SK-N-SH (cell line): ENCODE measurements around the gene RAB3B. TPM values are rescaled to one million over a fixed set of nuclear protein-coding genes. Genes with fewer than 3 reads are reported as not detected.

Experiments used
- CTCF ChIA-PET: fragments of 300-600, 350-600 bp; formaldehyde crosslinking; extraction: SDS; loops from one replicate; lab custom pipeline; 2021; lab: Yijun Ruan, JAX
- POLR2A ChIA-PET: fragments of 350-600 bp; sonication (Branson Sonifier 250); formaldehyde crosslinking; extraction: SDS; loops from one replicate; lab custom pipeline; 2020; ENCODE audit warnings: antibody characterized with exemption, inconsistent platforms; lab: Yijun Ruan, JAX
- DNase-seq: peaks from one replicate; pipeline ENCODE4 v3.0.0; 2012
- H2AFZ ChIP-seq: fragments of 200-600 bp; sonication (generic); 2 replicates; pipeline ENCODE4 v1.8.1; 2016; ENCODE audit warnings: antibody characterized with exemption, mild to moderate bottlenecking, low read depth
- H3F3A ChIP-seq: fragments of 200-600 bp; sonication (generic); replicated peaks from 2 replicates; pipeline ENCODE3; 2016; ENCODE audit warnings: antibody characterized with exemption, mild to moderate bottlenecking; ENCODE audit not compliant: insufficient read depth
- H3K27ac ChIP-seq, 2 experiments: fragments of 200-500 bp in 1 of 2; fragments of 200-600 bp in 1 of 2; sonication (Bioruptor generic) in 1 of 2; sonication (generic), shearing (Covaris generic) in 1 of 2; 2 replicates each; pipeline versions ENCODE4 v1.5.1 to v1.6.1; 2014 to 2016; ENCODE audit warnings: low read depth in 2 of 2, inconsistent platforms in 1 of 2, low read length in 1 of 2, mild to moderate bottlenecking in 1 of 2, mixed read lengths in 1 of 2
- H3K27me3 ChIP-seq: fragments of 200-600 bp; sonication (generic), shearing (Covaris generic); 2 replicates; pipeline ENCODE4 v1.6.1; 2016; ENCODE audit warnings: mixed run types; ENCODE audit not compliant: insufficient read depth
- H3K36me3 ChIP-seq, 2 experiments: fragments of 200-500 bp in 1 of 2; fragments of 200-600 bp in 1 of 2; sonication (Bioruptor generic) in 1 of 2; sonication (generic) in 1 of 2; replicated peaks in 1 of 2; 2 replicates each; pipeline versions ENCODE3 to v1.5.1; 2014 to 2016; ENCODE audit warnings: low read length in 1 of 2, mild to moderate bottlenecking in 1 of 2; ENCODE audit not compliant: insufficient read depth in 2 of 2, control insufficient read depth in 1 of 2
- H3K4me1 ChIP-seq, 2 experiments: fragments of 200-500 bp in 1 of 2; fragments of 200-600 bp in 1 of 2; sonication (Bioruptor generic) in 1 of 2; sonication (generic), shearing (Covaris generic) in 1 of 2; 2 replicates each; pipeline versions ENCODE4 v1.5.1 to v1.6.1; 2014 to 2016; ENCODE audit warnings: low read depth in 1 of 2, low read length in 1 of 2, mixed run types in 1 of 2; ENCODE audit not compliant: insufficient read depth in 2 of 2, control insufficient read depth in 1 of 2
- H3K4me2 ChIP-seq: fragments of 200-600 bp; sonication (generic), shearing (Covaris generic); 2 replicates; pipeline ENCODE4 v1.6.1; 2017; ENCODE audit warnings: mixed run types
- H3K4me3 ChIP-seq, 2 experiments: fragments of 200-500 bp in 1 of 2; fragments of 200-600 bp in 1 of 2; sonication (Bioruptor generic) in 1 of 2; sonication (generic), shearing (Covaris generic) in 1 of 2; 2 replicates each; pipeline versions ENCODE4 v1.5.1 to v1.8.1; 2014 to 2016; ENCODE audit warnings: low read depth in 2 of 2, inconsistent platforms in 1 of 2, low read length in 1 of 2, mild to moderate bottlenecking in 1 of 2, mixed read lengths in 1 of 2, moderate library complexity in 1 of 2
- H3K79me2 ChIP-seq: fragments of 200-600 bp; sonication (generic); 2 replicates; pipeline ENCODE4 v1.8.1; 2017; ENCODE audit warnings: mild to moderate bottlenecking; ENCODE audit not compliant: insufficient read depth
- H3K9ac ChIP-seq: fragments of 200-600 bp; sonication (generic); 2 replicates; pipeline ENCODE4 v1.6.1; 2017; ENCODE audit warnings: mixed run types
- H3K9me2 ChIP-seq: fragments of 200-600 bp; sonication (generic); 2 replicates; pipeline ENCODE4 v1.6.1; 2017; ENCODE audit warnings: mixed run types
- H3K9me3 ChIP-seq: fragments of 200-600 bp; sonication (generic); 2 replicates; pipeline ENCODE4 v1.6.1; 2017; ENCODE audit warnings: mixed run types, mild to moderate bottlenecking, moderate library complexity
- H4K20me1 ChIP-seq: fragments of 200-600 bp; sonication (generic); 2 replicates; pipeline ENCODE4 v1.6.1; 2017; ENCODE audit warnings: mild to moderate bottlenecking, mixed run types; ENCODE audit not compliant: insufficient read depth
- ELF1 ChIP-seq: IDR thresholded peaks from 2 replicates; pipeline ENCODE4 v1.4.0; 2012
- EP300 ChIP-seq, 2 experiments: IDR thresholded peaks; 2 replicates each; pipeline versions ENCODE4 v1.4.0 to v1.6.1; 2012; ENCODE audit warnings: borderline replicate concordance in 1 of 2, low read depth in 1 of 2, low read length in 1 of 2
- EZH2phosphoT487 ChIP-seq: fragments of 200-600 bp; sonication (generic); IDR thresholded peaks from 2 replicates; pipeline ENCODE4 v1.6.1; 2017; ENCODE audit warnings: low read depth, mixed run types, mild to moderate bottlenecking, antibody characterized with exemption, moderate library complexity, borderline replicate concordance
- FOSL2 ChIP-seq: IDR thresholded peaks from 2 replicates; pipeline ENCODE4 v1.4.0; 2012; ENCODE audit warnings: low read depth, mild to moderate bottlenecking, moderate library complexity, borderline replicate concordance
- FOXJ3 ChIP-seq: sonication (generic); formaldehyde crosslinking; IDR thresholded peaks from 2 replicates; pipeline ENCODE4 v1.5.1; 2020; ENCODE audit warnings: mild to moderate bottlenecking, missing genetic modification reagents
- JUND ChIP-seq: IDR thresholded peaks from 2 replicates; pipeline ENCODE4 v1.4.0; 2012
- MAX ChIP-seq: IDR thresholded peaks from 2 replicates; pipeline ENCODE4 v1.4.0; 2012; ENCODE audit warnings: low read depth
- MEF2A ChIP-seq: IDR thresholded peaks from 2 replicates; pipeline ENCODE4 v1.4.0; 2012; ENCODE audit warnings: low read depth, borderline replicate concordance
- MXI1 ChIP-seq: IDR thresholded peaks from 2 replicates; pipeline ENCODE4 v1.6.1; 2012; ENCODE audit warnings: mild to moderate bottlenecking, low read depth, low read length, improper control_type of control experiment
- NFIC ChIP-seq: IDR thresholded peaks from 2 replicates; pipeline ENCODE4 v1.4.0; 2012; ENCODE audit warnings: borderline replicate concordance
- POLR2AphosphoS5 ChIP-seq: IDR thresholded peaks from 2 replicates; pipeline ENCODE4 v1.6.1; 2012; ENCODE audit warnings: low read depth, low read length
- RAD21 ChIP-seq: IDR thresholded peaks from 2 replicates; pipeline ENCODE4 v1.6.1; 2012; ENCODE audit warnings: mild to moderate bottlenecking, low read length
- RFX5 ChIP-seq: IDR thresholded peaks from 2 replicates; pipeline ENCODE4 v1.6.1; 2012; ENCODE audit warnings: mild to moderate bottlenecking, improper control_type of control experiment, low read length
- SIN3A ChIP-seq: IDR thresholded peaks from 2 replicates; pipeline ENCODE4 v1.6.1; 2012; ENCODE audit warnings: low read depth, mild to moderate bottlenecking, low read length, moderate library complexity, borderline replicate concordance
- SMC3 ChIP-seq: IDR thresholded peaks from 2 replicates; pipeline ENCODE4 v1.6.1; 2012; ENCODE audit warnings: low read depth, low read length, improper control_type of control experiment
- TAF1 ChIP-seq: IDR thresholded peaks from 2 replicates; pipeline ENCODE4 v1.6.1; 2012; ENCODE audit warnings: low read depth, mild to moderate bottlenecking, low read length, moderate library complexity, borderline replicate concordance
- TCF12 ChIP-seq: IDR thresholded peaks from 2 replicates; pipeline ENCODE4 v1.4.0; 2012
- TEAD4 ChIP-seq: IDR thresholded peaks from 2 replicates; pipeline ENCODE4 v1.4.0; 2012; ENCODE audit warnings: mild to moderate bottlenecking, borderline replicate concordance; ENCODE audit not compliant: insufficient read depth
- USF2 ChIP-seq: fragments of 150-350 bp; IDR thresholded peaks from 2 replicates; pipeline ENCODE4 v1.6.1; 2017; ENCODE audit warnings: antibody characterized with exemption, low read length, low read depth, borderline replicate concordance
- YY1 ChIP-seq: IDR thresholded peaks from 2 replicates; pipeline ENCODE4 v1.4.0; 2012; ENCODE audit warnings: low read depth, mild to moderate bottlenecking
- WGBS: methylation state at CpG from one replicate; pipeline ENCODE4 v1.1.6; 2017; ENCODE audit warnings: low lambda C conversion rate; 5-methylcytosine and 5-hydroxymethylcytosine counted together
- polyA plus RNA-seq, 3 experiments: library from polyadenylated mRNA; depleted of rRNA; stranded (reverse); fragments of >200 nt; gene quantifications; 2 replicates each; pipeline ENCODE4 v1.2.3, GENCODE V29; 2012
- TF ChIP-seq, protein P1 (sequence below): IDR thresholded peaks from 2 replicates; pipeline ENCODE4 v1.4.0; 2012; ENCODE audit warnings: low read depth, borderline replicate concordance
- TF ChIP-seq, protein P2 (sequence below): IDR thresholded peaks from 2 replicates; pipeline ENCODE4; 2012
- TF ChIP-seq, protein P3 (sequence below): IDR thresholded peaks from 2 replicates; pipeline ENCODE4 v1.4.0; 2012; ENCODE audit warnings: low read depth, borderline replicate concordance

RAB3B gene
- polyA plus RNA-seq, 1 of the 3 experiments (the other 2 are of a cell fraction), result 10.2 TPM

- H3K4me2 ChIP-seq, result no peak overlapping the region; the same call in 1 of the 2 replicates
These were observed 91.5 kb downstream of the RAB3B start for GRCh38 chr1:51899022-51899421.

GRCh38 chr1:51898090-51898734, 92.3 kb downstream of the RAB3B start:
- H3K79me2 ChIP-seq, result no peaks in the 10 kb centered on the region
- no peak overlapping the region; the same call in 1 of the 2 replicates for H2AFZ ChIP-seq
- H3F3A ChIP-seq, result peaks cover 32% of the 10 kb centered on the region
- peak overlapping the region in 1 of 2 experiments; percentile 46; a peak in 2 of 4 replicates for H3K4me3 ChIP-seq
- no peak for DNase-seq
- 17% methylated on average over 6 of the region's 6 CpGs for WGBS
- CTCF ChIA-PET, result interaction anchor here (0.7 to 5.5 kb wide), 15 partner anchors 7 to 132 kb away, joined by 3 to 117 read pairs (median 8); partner anchors contain the start of gene RAB3B
- H3K9ac ChIP-seq, result peak overlapping the region; percentile 89
- peaks cover 6 to 28% of the 10 kb centered on the region in 2 experiments; a peak in 3 of 4 replicates for H3K4me1 ChIP-seq
- H3K27ac ChIP-seq, result peak overlapping the region; percentile 62 to 99; a peak in 3 of 4 replicates
- H4K20me1 ChIP-seq, result no peaks in the 10 kb centered on the region
- H3K36me3 ChIP-seq, result no peaks in the 10 kb centered on the region
- H3K9me3 ChIP-seq, result no peaks in the 10 kb centered on the region
- H3K27me3 ChIP-seq, result no peaks in the 10 kb centered on the region
- H3K4me2 ChIP-seq, result peak overlapping the region; percentile 84
- POLR2A ChIA-PET, result interaction anchor here (1.0 kb wide), 1 partner anchor 103 kb away, joined by 3 read pairs; no protein-coding TSS in a partner anchor
- no peaks in the 10 kb centered on the region for H3K9me2 ChIP-seq
- TF ChIP-seq POLR2AphosphoS5, result peak; percentile 42; the same call in 1 of the 2 replicates
- no peak for TF ChIP-seq MXI1
- TF ChIP-seq MEF2A, result peak; percentile 60; the same call in 1 of the 2 replicates
- no peak; the same call in 1 of the 2 replicates for TF ChIP-seq TAF1
- peak; percentile 82 for TF ChIP-seq YY1
- TF ChIP-seq EZH2phosphoT487, result no peak
- TF ChIP-seq EP300 (IDR thresholded peaks at IDR 0.05; ENCODE audit: borderline replicate concordance in 1 of 2, low read depth in 1 of 2, low read length in 1 of 2), result peak in 1 of 2 experiments; percentile 94; a peak in 2 of 4 replicates
- TF ChIP-seq, protein P1, sequence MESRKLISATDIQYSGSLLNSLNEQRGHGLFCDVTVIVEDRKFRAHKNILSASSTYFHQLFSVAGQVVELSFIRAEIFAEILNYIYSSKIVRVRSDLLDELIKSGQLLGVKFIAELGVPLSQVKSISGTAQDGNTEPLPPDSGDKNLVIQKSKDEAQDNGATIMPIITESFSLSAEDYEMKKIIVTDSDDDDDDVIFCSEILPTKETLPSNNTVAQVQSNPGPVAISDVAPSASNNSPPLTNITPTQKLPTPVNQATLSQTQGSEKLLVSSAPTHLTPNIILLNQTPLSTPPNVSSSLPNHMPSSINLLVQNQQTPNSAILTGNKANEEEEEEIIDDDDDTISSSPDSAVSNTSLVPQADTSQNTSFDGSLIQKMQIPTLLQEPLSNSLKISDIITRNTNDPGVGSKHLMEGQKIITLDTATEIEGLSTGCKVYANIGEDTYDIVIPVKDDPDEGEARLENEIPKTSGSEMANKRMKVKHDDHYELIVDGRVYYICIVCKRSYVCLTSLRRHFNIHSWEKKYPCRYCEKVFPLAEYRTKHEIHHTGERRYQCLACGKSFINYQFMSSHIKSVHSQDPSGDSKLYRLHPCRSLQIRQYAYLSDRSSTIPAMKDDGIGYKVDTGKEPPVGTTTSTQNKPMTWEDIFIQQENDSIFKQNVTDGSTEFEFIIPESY, result peak; percentile 64; the same call in 1 of the 2 replicates
- 0 out of 2 replicates have a peak, but pooled peaks have one; percentile 16 for TF ChIP-seq MAX
- peak; percentile 88 for TF ChIP-seq NFIC
- TF ChIP-seq FOSL2, result peak; percentile 76; the same call in 1 of the 2 replicates
- TF ChIP-seq JUND, result peak; percentile 80
- TF ChIP-seq, protein P2, sequence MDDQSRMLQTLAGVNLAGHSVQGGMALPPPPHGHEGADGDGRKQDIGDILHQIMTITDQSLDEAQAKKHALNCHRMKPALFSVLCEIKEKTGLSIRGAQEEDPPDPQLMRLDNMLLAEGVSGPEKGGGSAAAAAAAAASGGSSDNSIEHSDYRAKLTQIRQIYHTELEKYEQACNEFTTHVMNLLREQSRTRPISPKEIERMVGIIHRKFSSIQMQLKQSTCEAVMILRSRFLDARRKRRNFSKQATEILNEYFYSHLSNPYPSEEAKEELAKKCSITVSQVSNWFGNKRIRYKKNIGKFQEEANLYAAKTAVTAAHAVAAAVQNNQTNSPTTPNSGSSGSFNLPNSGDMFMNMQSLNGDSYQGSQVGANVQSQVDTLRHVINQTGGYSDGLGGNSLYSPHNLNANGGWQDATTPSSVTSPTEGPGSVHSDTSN, result peak; percentile 88
- peak; percentile 81 for TF ChIP-seq TCF12
- TF ChIP-seq RFX5, result no peak
- peak; percentile 28; the same call in 1 of the 2 replicates for TF ChIP-seq ELF1
- no peak for TF ChIP-seq USF2
- TF ChIP-seq TEAD4, result peak; percentile 84
- TF ChIP-seq FOXJ3 (CRISPR knock-in tag), result no peak
- TF ChIP-seq, protein P3, sequence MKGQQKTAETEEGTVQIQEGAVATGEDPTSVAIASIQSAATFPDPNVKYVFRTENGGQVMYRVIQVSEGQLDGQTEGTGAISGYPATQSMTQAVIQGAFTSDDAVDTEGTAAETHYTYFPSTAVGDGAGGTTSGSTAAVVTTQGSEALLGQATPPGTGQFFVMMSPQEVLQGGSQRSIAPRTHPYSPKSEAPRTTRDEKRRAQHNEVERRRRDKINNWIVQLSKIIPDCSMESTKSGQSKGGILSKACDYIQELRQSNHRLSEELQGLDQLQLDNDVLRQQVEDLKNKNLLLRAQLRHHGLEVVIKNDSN, result no peak
- no peak for TF ChIP-seq SMC3

More at GRCh38 chr1:51899022-51899421, 91.5 kb downstream of the RAB3B start:
- no peak for DNase-seq
- H3K27ac ChIP-seq, result peak overlapping the region; percentile 62 to 99; a peak in 3 of 4 replicates
- peak overlapping the region; percentile 89; the same call in 1 of the 2 replicates for H3K9ac ChIP-seq
- H3K79me2 ChIP-seq, result no peaks in the 10 kb centered on the region
- ChIA-PET POLR2A (no interaction called here), CTCF (interaction anchor here (1.7 to 5.5 kb wide), 4 partner anchors 91 to 116 kb away, joined by 4 to 117 read pairs (median 22); partner anchors contain the start of gene RAB3B)
- H3K9me3 ChIP-seq, result no peaks in the 10 kb centered on the region
- H3F3A ChIP-seq, result peaks cover 32% of the 10 kb centered on the region
- no peaks in the 10 kb centered on the region for H3K27me3 ChIP-seq
- H4K20me1 ChIP-seq, result no peaks in the 10 kb centered on the region
- no peak overlapping the region for H3K4me3 ChIP-seq
- H2AFZ ChIP-seq, result no peak overlapping the region; the same call in 1 of the 2 replicates
- peaks cover 6 to 28% of the 10 kb centered on the region in 2 experiments; a peak in 3 of 4 replicates for H3K4me1 ChIP-seq
- no peaks in the 10 kb centered on the region for H3K36me3 ChIP-seq
- no peaks in the 10 kb centered on the region for H3K9me2 ChIP-seq
- 85% methylated on average over 10 of the region's 10 CpGs for WGBS
- TF ChIP-seq SIN3A (no peak), RAD21 (no peak), FOXJ3 (CRISPR knock-in tag) (no peak)
